ENCODE data around the gene SERPINB10.

SERPINB10 gene

GRCh38 chr18:63951302-63951705 lies 43.5 kb downstream of the SERPINB10 start:
- no peak for DNase-seq

- DNase-seq = no peak
Observed at GRCh38 chr18:63953811-63954210, 46.1 kb downstream of the SERPINB10 start.

- no peak for DNase-seq
Observed at GRCh38 chr18:63956755-63957154, 49.0 kb downstream of the SERPINB10 start.

- no peak for DNase-seq
Observed at GRCh38 chr18:63960891-63961290, 53.1 kb downstream of the SERPINB10 start.

- DNase-seq = no peak
Observed at GRCh38 chr18:63961435-63961980, 53.8 kb downstream of the SERPINB10 start.

GRCh38 chr18:63962137-63962536 lies 54.4 kb downstream of the SERPINB10 start:
- no peak for DNase-seq

- DNase-seq = no peak
Observed at GRCh38 chr18:63963615-63964256, 56.0 kb downstream of the SERPINB10 start.

- DNase-seq = no peak
Observed at GRCh38 chr18:63964908-63965307, 57.1 kb downstream of the SERPINB10 start.

- DNase-seq = no peak
Observed at GRCh38 chr18:63965716-63966330, 58.1 kb downstream of the SERPINB10 start.

GRCh38 chr18:63969942-63970808 lies 62.4 kb downstream of the SERPINB10 start, which contains the start of gene SERPINB8:
TSS of gene SERPINB8 (plus strand) at chr18:63970081. CDS start at chr18:63978309, 8,228 bp downstream.
- peak; percentile 93 for DNase-seq

- no peak for DNase-seq
Observed at GRCh38 chr18:63970809-63971205, 63.0 kb downstream of the SERPINB10 start.

- DNase-seq = no peak
Observed at GRCh38 chr18:63971320-63972001, 63.7 kb downstream of the SERPINB10 start.

GRCh38 chr18:63972002-63972376 lies 64.2 kb downstream of the SERPINB10 start:
- DNase-seq = no peak

- no peak for DNase-seq
Observed at GRCh38 chr18:63974991-63975390, 67.2 kb downstream of the SERPINB10 start.

- no peak for DNase-seq
Observed at GRCh38 chr18:63975628-63976027, 67.9 kb downstream of the SERPINB10 start.

- DNase-seq = no peak
Observed at GRCh38 chr18:63977040-63977439, 69.3 kb downstream of the SERPINB10 start.

- peak; percentile 58 for DNase-seq
Observed at GRCh38 chr18:63979409-63979920, 71.7 kb downstream of the SERPINB10 start.

- DNase-seq = no peak
Observed at GRCh38 chr18:63980027-63980426, 72.3 kb downstream of the SERPINB10 start.

- DNase-seq = no peak
Observed at GRCh38 chr18:63980896-63981460, 73.2 kb downstream of the SERPINB10 start.

- DNase-seq = no peak
Observed at GRCh38 chr18:63981719-63982118, 74.0 kb downstream of the SERPINB10 start.

- no peak for DNase-seq
Observed at GRCh38 chr18:63982361-63982760, 74.6 kb downstream of the SERPINB10 start.

Data from right forelimb (tissue), 1 donor.